Type B pancreatic cell (in vitro differentiated cells): ENCODE data around the gene SRSF12. TPM values are rescaled to one million over a fixed set of nuclear protein-coding genes. Genes with fewer than 3 reads are reported as not detected.
A peak's percentile ranks its signal among the peaks of the same experiment; 100 is the strongest.

Experiments used
- DNase-seq: peaks from one replicate; pipeline ENCODE4 v3.0.0; 2021; ENCODE audit warnings: mixed read lengths; ENCODE audit not compliant: unreplicated experiment; ENCODE audit errors: extremely low spot score
- H3K27ac Mint-ChIP-seq: 2 replicates; pipeline ENCODE4 v1.8.0; 2021; ENCODE audit warnings: mild to moderate bottlenecking, mixed read lengths
- H3K27me3 Mint-ChIP-seq: 2 replicates; pipeline ENCODE4 v1.8.0; 2021; ENCODE audit warnings: mixed read lengths
- H3K36me3 Mint-ChIP-seq: 2 replicates; pipeline ENCODE4 v1.8.0; 2021; ENCODE audit warnings: mixed read lengths
- H3K4me1 Mint-ChIP-seq: one replicate; pipeline ENCODE4 v1.8.0; 2021; ENCODE audit warnings: mixed read lengths; ENCODE audit not compliant: unreplicated experiment
- H3K4me3 Mint-ChIP-seq: 2 replicates; pipeline ENCODE4 v1.8.0; 2021; ENCODE audit warnings: mild to moderate bottlenecking, mixed read lengths
- H3K9me3 Mint-ChIP-seq: 2 replicates; pipeline ENCODE4 v1.8.0; 2021; ENCODE audit warnings: mixed read lengths
- CTCF ChIP-seq: fragments of 200-600 bp; sonication (generic); conservative IDR thresholded peaks from 2 replicates; pipeline ENCODE4 v1.5.0; 2021; ENCODE audit warnings: antibody characterized with exemption, mild to moderate bottlenecking
- long read RNA-seq: library from polyadenylated mRNA; unstranded; transcript quantifications from one replicate; pipeline ENCODE4 v2.0.0, GENCODE V29; 2020
- total RNA-seq: library from RNA; stranded (reverse); gene quantifications from 2 replicates; pipeline ENCODE4 v1.2.1, GENCODE V29; 2021; ENCODE audit warnings: low replicate concordance

Gene SRSF12
- total RNA-seq = 3.9 and 10.5 TPM in 2 replicates
- long read RNA-seq, transcript SRSF12-201 (5 exons, 3,599 nt) = major isoform, 5 of 9 reads
- long read RNA-seq, partial matches to known transcripts = 1 of 9 reads
- long read RNA-seq, other reads (novel, unspliced or antisense) = 3 of 9 reads

- Mint-ChIP-seq H3K27me3 (peaks cover 5% of the 10 kb centered on the region), H3K36me3 (peaks cover 5% of the 10 kb centered on the region), H3K27ac (peak within 1 kb of the TSS; percentile 72), H3K4me3 (peak within 1 kb of the TSS; percentile 95), H3K9me3 (no peaks in the 10 kb centered on the region), H3K4me1 (peaks cover 15% of the 10 kb centered on the region)
- peak; percentile 26 for TF ChIP-seq CTCF
- DNase-seq = peak; percentile 75
These were observed at the start of gene SRSF12 for GRCh38 chr6:89117211-89118108. Gene SRSF12 (minus strand): TSS chr6:89118071. CDS start chr6:89117887, 184 bp downstream.

GRCh38 chr6:89162047-89162371 is 44.1 kb upstream of the SRSF12 start:
- Mint-ChIP-seq H3K4me1 (no peaks in the 10 kb centered on the region), H3K36me3 (peaks cover 20% of the 10 kb centered on the region), H3K27me3 (no peaks in the 10 kb centered on the region), H3K27ac (no peak overlapping the region), H3K9me3 (no peaks in the 10 kb centered on the region), H3K4me3 (no peak overlapping the region)
- DNase-seq = no peak
- TF ChIP-seq CTCF = no peak

GRCh38 chr6:89161326-89162046 is 43.6 kb upstream of the SRSF12 start:
- no peaks in the 10 kb centered on the region for H3K4me1 Mint-ChIP-seq
- H3K9me3 Mint-ChIP-seq = no peaks in the 10 kb centered on the region
- peaks cover 20% of the 10 kb centered on the region for H3K36me3 Mint-ChIP-seq
- DNase-seq = no peak
- no peak overlapping the region for H3K4me3 Mint-ChIP-seq
- no peaks in the 10 kb centered on the region for H3K27me3 Mint-ChIP-seq
- H3K27ac Mint-ChIP-seq = no peak overlapping the region
- TF ChIP-seq CTCF = no peak

GRCh38 chr6:89160331-89161092 is 42.6 kb upstream of the SRSF12 start:
- Mint-ChIP-seq H3K27ac (no peak overlapping the region), H3K27me3 (no peaks in the 10 kb centered on the region), H3K36me3 (peaks cover 20% of the 10 kb centered on the region), H3K9me3 (no peaks in the 10 kb centered on the region), H3K4me3 (no peak overlapping the region), H3K4me1 (no peaks in the 10 kb centered on the region)
- DNase-seq = no peak
- no peak for TF ChIP-seq CTCF

GRCh38 chr6:89154131-89154530 is 36.3 kb upstream of the SRSF12 start:
- Mint-ChIP-seq H3K9me3 (no peaks in the 10 kb centered on the region), H3K36me3 (peaks cover 10% of the 10 kb centered on the region), H3K4me3 (no peak overlapping the region), H3K4me1 (peaks cover 4% of the 10 kb centered on the region), H3K27ac (no peak overlapping the region), H3K27me3 (no peaks in the 10 kb centered on the region)
- no peak for TF ChIP-seq CTCF
- DNase-seq = no peak
